Hepatocyte (in vitro differentiated cells): ENCODE results near the gene CROCC2. TPM values are rescaled to one million over a fixed set of nuclear protein-coding genes. Genes with fewer than 3 reads are reported as not detected.
A peak's percentile ranks its signal among the peaks of the same experiment; 100 is the strongest.

Experiments used
- DNase-seq: peaks from one replicate; pipeline ENCODE4 v3.0.0-alpha.2; 2016; ENCODE audit warnings: low spot score
- H2AFZ ChIP-seq: fragments of 200-600 bp; sonication (generic); 2 replicates; pipeline ENCODE4 v1.6.0; 2016; ENCODE audit warnings: antibody characterized with exemption, mild to moderate bottlenecking
- H3K27ac ChIP-seq: fragments of 200-600 bp; sonication (generic); 2 replicates; pipeline ENCODE4 v1.5.1; 2016; ENCODE audit warnings: mild to moderate bottlenecking
- H3K27me3 ChIP-seq: fragments of 200-600 bp; sonication (generic); 2 replicates; pipeline ENCODE4 v1.6.1; 2016
- H3K36me3 ChIP-seq: fragments of 200-600 bp; sonication (generic); replicated peaks from 2 replicates; pipeline ENCODE4 v1.5.1; 2016; ENCODE audit warnings: low read depth; ENCODE audit not compliant: insufficient read depth
- H3K4me1 ChIP-seq: fragments of 200-600 bp; sonication (generic); 2 replicates; pipeline ENCODE4 v1.5.1; 2016; ENCODE audit warnings: mild to moderate bottlenecking, moderate library complexity; ENCODE audit not compliant: insufficient read depth
- H3K4me2 ChIP-seq: fragments of 200-600 bp; sonication (generic); 2 replicates; pipeline ENCODE4 v1.6.0; 2016
- H3K4me3 ChIP-seq: fragments of 200-600 bp; sonication (generic); 2 replicates; pipeline ENCODE4 v1.5.1; 2016; ENCODE audit warnings: mild to moderate bottlenecking
- H3K79me2 ChIP-seq: fragments of 200-600 bp; sonication (generic); 2 replicates; pipeline ENCODE4 v1.6.0; 2017; ENCODE audit warnings: mild to moderate bottlenecking
- H3K9me2 ChIP-seq: fragments of 200-600 bp; sonication (generic); replicated peaks from 2 replicates; pipeline ENCODE4 v1.6.0; 2017; ENCODE audit warnings: mild to moderate bottlenecking; ENCODE audit not compliant: insufficient read depth
- H3K9me3 ChIP-seq: fragments of 200-600 bp; sonication (generic); 2 replicates; pipeline ENCODE4 v1.5.1; 2016; ENCODE audit warnings: low read depth, mild to moderate bottlenecking
- H4K20me1 ChIP-seq: fragments of 200-600 bp; sonication (generic); 2 replicates; pipeline ENCODE4 v1.6.0; 2016; ENCODE audit warnings: mild to moderate bottlenecking; ENCODE audit not compliant: insufficient read depth, poor library complexity, severe bottlenecking
- EZH2 ChIP-seq: fragments of 200-600 bp; sonication (generic); IDR thresholded peaks from 2 replicates; pipeline ENCODE4 v1.6.1; 2016; ENCODE audit warnings: antibody characterized with exemption, mild to moderate bottlenecking, borderline replicate concordance
- EZH2phosphoT487 ChIP-seq: fragments of 200-600 bp; sonication (generic); IDR thresholded peaks from one replicate; pipeline ENCODE4 v1.6.1; 2018; ENCODE audit warnings: antibody characterized with exemption, mild to moderate bottlenecking, low read depth, moderate library complexity; ENCODE audit not compliant: unreplicated experiment, severe bottlenecking
- whole genome bisulfite sequencing: methylation state at CpG from one replicate; pipeline ENCODE4 v1.1.6; 2016; ENCODE audit warnings: low lambda C conversion rate; ENCODE audit errors: missing lambda C conversion rate; 5-methylcytosine and 5-hydroxymethylcytosine counted together
- polyA plus RNA-seq: library from polyadenylated mRNA; unstranded; fragments of >200 nt; fragmentation: Nextera tagmentation; extraction: Ambion mirVana; gene quantifications from 2 replicates; pipeline ENCODE4 v1.2.1, GENCODE V29; 2016
- total RNA-seq: library from RNA; depleted of rRNA; stranded (reverse); fragments of >200 nt; gene quantifications from 2 replicates; pipeline ENCODE4 v1.2.3, GENCODE V29; 2014
- TF ChIP-seq, protein P1 (sequence below): fragments of 200-600 bp; sonication (generic); IDR thresholded peaks from 2 replicates; pipeline ENCODE4 v1.5.1; 2016; ENCODE audit warnings: antibody characterized with exemption, mild to moderate bottlenecking; ENCODE audit not compliant: poor library complexity

The CROCC2 gene
- total and polyA plus RNA-seq, 2 experiments from 2014 or later: 0.04 to 0.10 TPM

DNA sequence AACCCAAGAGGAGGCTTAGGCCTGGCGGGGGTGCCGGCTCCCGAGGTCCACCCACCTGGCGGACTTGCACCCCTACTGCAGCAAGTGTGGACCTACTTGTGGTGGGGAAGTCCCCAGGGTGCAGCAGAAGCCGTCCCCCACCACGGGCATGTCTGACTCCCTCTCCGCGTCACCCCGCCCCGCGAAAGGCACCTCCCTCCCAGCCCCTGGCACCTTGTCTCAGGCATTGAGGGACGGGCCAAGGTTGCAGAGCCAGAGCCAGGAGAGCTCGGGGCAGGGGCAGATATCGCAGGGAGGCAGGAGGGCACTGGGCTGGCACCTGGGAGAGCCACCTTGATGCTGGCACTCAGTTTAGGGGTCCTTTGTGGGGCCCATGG is 19.0 kb downstream of the CROCC2 start:
- Histone ChIP-seq H3K4me1 (no peaks in the 10 kb centered on the region), H3K27ac (no peak overlapping the region), H3K9me2 (no peaks in the 10 kb centered on the region), H3K9me3 (no peaks in the 10 kb centered on the region), H2AFZ (no peak overlapping the region), H3K4me3 (no peak overlapping the region), H3K27me3 (no peaks in the 10 kb centered on the region), H4K20me1 (no peaks in the 10 kb centered on the region), H3K36me3 (no peaks in the 10 kb centered on the region), H3K79me2 (no peaks in the 10 kb centered on the region), H3K4me2 (no peak overlapping the region)
- 96% methylated on average over 8 of the region's 14 CpGs for WGBS
- TF ChIP-seq, protein P1, sequence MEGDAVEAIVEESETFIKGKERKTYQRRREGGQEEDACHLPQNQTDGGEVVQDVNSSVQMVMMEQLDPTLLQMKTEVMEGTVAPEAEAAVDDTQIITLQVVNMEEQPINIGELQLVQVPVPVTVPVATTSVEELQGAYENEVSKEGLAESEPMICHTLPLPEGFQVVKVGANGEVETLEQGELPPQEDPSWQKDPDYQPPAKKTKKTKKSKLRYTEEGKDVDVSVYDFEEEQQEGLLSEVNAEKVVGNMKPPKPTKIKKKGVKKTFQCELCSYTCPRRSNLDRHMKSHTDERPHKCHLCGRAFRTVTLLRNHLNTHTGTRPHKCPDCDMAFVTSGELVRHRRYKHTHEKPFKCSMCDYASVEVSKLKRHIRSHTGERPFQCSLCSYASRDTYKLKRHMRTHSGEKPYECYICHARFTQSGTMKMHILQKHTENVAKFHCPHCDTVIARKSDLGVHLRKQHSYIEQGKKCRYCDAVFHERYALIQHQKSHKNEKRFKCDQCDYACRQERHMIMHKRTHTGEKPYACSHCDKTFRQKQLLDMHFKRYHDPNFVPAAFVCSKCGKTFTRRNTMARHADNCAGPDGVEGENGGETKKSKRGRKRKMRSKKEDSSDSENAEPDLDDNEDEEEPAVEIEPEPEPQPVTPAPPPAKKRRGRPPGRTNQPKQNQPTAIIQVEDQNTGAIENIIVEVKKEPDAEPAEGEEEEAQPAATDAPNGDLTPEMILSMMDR: no peak
- TF ChIP-seq EZH2phosphoT487 (no peak), EZH2 (no peak)
- no peak for DNase-seq

DNA sequence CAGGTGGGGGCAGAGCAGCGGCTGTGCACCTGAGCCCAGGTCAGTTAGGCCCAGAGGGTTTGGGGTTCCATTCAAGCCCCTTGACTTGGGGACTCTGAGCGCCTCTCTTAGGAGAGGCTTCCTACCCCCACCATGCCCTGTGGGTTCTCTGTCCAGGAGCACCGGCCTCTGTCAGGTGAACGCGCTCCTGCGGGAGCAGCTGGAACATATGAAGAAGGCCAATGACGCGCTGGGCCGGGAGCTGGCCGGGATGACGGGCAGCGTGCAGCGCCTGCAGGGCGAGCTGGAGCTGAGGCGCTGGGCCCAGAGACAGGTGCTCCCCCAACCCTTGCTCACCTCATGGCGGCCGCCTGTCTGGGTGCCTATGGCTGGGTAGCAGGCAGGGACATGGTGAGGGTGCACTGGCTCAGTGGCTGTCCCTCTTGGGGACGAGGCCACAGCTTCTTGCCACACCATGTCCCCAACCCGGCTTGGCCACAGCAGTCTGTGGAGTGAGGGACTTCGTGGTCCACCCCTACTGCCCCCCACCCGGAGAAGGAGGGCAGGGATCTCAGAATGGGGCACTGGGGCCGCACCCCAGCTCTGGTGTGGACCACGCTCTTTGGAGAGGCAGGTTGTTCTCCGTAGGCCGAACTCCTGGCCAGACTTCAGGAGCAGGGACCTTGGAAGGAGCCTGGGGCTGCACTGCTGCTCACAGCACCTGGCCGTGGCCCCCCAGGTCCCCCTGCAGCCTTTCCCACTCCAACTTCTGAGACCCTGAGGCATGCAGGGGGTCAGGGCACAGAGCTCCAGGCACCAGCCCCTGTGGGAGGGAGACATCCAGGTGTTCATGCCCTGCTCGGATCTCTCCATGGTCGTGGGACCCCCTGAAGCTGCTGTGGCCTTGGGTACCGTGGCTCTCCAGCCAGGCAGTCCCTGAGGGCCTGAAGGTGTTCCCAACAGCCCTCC is 19.7 kb downstream of the CROCC2 start:
- H3K9me3 ChIP-seq: no peaks in the 10 kb centered on the region
- H3K4me1 ChIP-seq: no peaks in the 10 kb centered on the region
- H3K79me2 ChIP-seq: no peaks in the 10 kb centered on the region
- H3K4me2 ChIP-seq: no peak overlapping the region
- H3K27me3 ChIP-seq: no peaks in the 10 kb centered on the region
- H3K36me3 ChIP-seq: no peaks in the 10 kb centered on the region
- no peak overlapping the region for H2AFZ ChIP-seq
- no peaks in the 10 kb centered on the region for H3K9me2 ChIP-seq
- 95% methylated on average over 29 of the region's 29 CpGs for WGBS
- no peak overlapping the region for H3K27ac ChIP-seq
- H3K4me3 ChIP-seq: no peak overlapping the region
- no peaks in the 10 kb centered on the region for H4K20me1 ChIP-seq
- TF ChIP-seq EZH2 (no peak), EZH2phosphoT487 (no peak)
- TF ChIP-seq, protein P1: no peak
- no peak for DNase-seq

DNA sequence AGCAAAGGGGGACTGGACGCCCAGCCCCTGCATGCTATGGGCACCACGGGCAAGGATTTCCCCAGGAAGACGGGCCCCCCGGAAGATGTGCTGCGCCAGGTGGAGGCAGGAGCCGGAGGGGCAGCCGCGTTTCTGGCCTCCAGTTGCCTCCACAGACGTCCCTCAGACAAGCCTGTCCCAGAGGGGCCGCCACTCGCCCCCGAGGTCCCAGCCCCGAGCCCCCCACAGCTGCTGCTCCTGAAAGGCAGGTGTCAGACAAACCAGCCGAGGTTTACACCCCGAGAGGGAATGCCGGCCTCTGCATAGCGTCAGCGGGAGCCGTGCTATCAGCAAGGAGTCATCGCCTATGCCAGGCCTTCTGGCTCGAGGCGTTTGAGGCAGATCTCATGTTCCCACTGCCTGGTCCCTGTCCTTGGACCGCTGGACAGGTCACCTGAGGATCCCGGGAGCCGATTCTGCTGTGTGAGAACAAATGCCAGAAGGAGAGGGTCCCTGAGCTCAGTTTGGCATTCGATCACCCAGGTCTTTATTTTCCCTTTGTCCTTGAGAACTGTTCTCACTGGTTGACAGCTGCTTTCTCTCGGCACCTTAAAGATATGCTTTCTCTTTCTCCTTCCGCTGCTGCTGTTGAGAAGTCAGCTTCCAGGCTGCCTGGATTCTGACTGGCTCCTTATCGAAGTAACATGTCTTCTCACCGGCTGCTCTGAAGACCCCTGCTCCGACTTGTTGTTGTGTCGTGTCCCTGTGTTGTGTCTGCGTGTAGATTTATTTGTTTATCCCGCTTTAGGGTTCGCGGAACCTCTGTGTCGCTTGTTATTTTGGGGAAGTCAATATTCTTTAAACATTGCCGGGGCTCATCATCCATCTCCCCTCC is 20.6 kb downstream of the CROCC2 start:
- Histone ChIP-seq H3K4me2 (peak overlapping the region; percentile 37), H3K9me2 (no peaks in the 10 kb centered on the region), H3K9me3 (no peaks in the 10 kb centered on the region), H3K79me2 (no peaks in the 10 kb centered on the region), H2AFZ (peak overlapping the region; percentile 16), H4K20me1 (no peaks in the 10 kb centered on the region), H3K4me3 (no peak overlapping the region), H3K36me3 (no peaks in the 10 kb centered on the region), H3K27me3 (no peaks in the 10 kb centered on the region), H3K4me1 (no peaks in the 10 kb centered on the region), H3K27ac (no peak overlapping the region)
- no peak for DNase-seq
- TF ChIP-seq, protein P1: no peak
- TF ChIP-seq EZH2 (no peak), EZH2phosphoT487 (no peak)
- 65% methylated on average over 36 of the region's 38 CpGs for WGBS
